SU-DHL-6 (cell line): ENCODE data around the gene GSC2.

Source experiments
- H2AFZ ChIP-seq: fragments of 200-600 bp; sonication (generic); 2 replicates; pipeline ENCODE4 v1.6.1; 2014; ENCODE audit warnings: low read depth, mild to moderate bottlenecking, moderate library complexity, mixed read lengths, antibody characterized with exemption, low read length; ENCODE audit not compliant: severe bottlenecking
- H3F3A ChIP-seq: fragments of 200-600 bp; shearing (Covaris generic); 2 replicates; pipeline ENCODE4 v1.6.0; 2016; ENCODE audit warnings: antibody characterized with exemption, mild to moderate bottlenecking; ENCODE audit not compliant: insufficient read depth
- H3K27ac ChIP-seq: fragments of 200-600 bp; sonication (generic); 2 replicates; pipeline ENCODE4 v1.5.1; 2016; ENCODE audit warnings: low read depth, mild to moderate bottlenecking, low read length, moderate library complexity, mixed read lengths
- H3K27me3 ChIP-seq: fragments of 200-600 bp; sonication (generic), shearing (Covaris generic); 2 replicates; pipeline ENCODE4 v1.6.0; 2014; ENCODE audit warnings: mild to moderate bottlenecking, low read length
- H3K36me3 ChIP-seq: fragments of 200-600 bp; sonication (generic); 2 replicates; pipeline ENCODE4 v1.6.1; 2014; ENCODE audit warnings: mild to moderate bottlenecking, low read length, mixed read lengths
- H3K4me2 ChIP-seq: fragments of 300-600, 200-600 bp; shearing (Covaris generic), sonication (generic); 2 replicates; pipeline ENCODE4 v1.6.0; 2014; ENCODE audit warnings: low read length, low read depth, mild to moderate bottlenecking; ENCODE audit not compliant: poor library complexity, severe bottlenecking
- H3K4me3 ChIP-seq: fragments of 200-600 bp; sonication (generic); 2 replicates; pipeline ENCODE4 v1.5.1; 2014; ENCODE audit warnings: antibody characterized with exemption, low read length, mild to moderate bottlenecking, mixed read lengths; ENCODE audit not compliant: insufficient read depth, poor library complexity, severe bottlenecking
- H3K79me2 ChIP-seq: fragments of 200-600 bp; sonication (generic); 2 replicates; pipeline ENCODE4 v1.6.1; 2014; ENCODE audit warnings: mild to moderate bottlenecking, low read length, moderate library complexity; ENCODE audit not compliant: insufficient read depth
- H3K9ac ChIP-seq: fragments of 200-600 bp; sonication (generic); 2 replicates; pipeline ENCODE4 v1.7.0; 2014; ENCODE audit warnings: mild to moderate bottlenecking, low read length
- H3K9me2 ChIP-seq: fragments of 200-600 bp; sonication (generic); replicated peaks from 2 replicates; pipeline ENCODE4 v1.6.1; 2014; ENCODE audit warnings: low read length; ENCODE audit not compliant: insufficient read depth
- H3K9me3 ChIP-seq: fragments of 200-600 bp; sonication (generic); 2 replicates; pipeline ENCODE4 v1.6.1; 2014; ENCODE audit warnings: low read length, mixed read lengths; ENCODE audit not compliant: insufficient read depth
- H4K20me1 ChIP-seq: fragments of 200-600 bp; sonication (generic); 2 replicates; pipeline ENCODE4 v1.6.1; 2014; ENCODE audit warnings: low read depth, mild to moderate bottlenecking, antibody characterized with exemption, low read length, moderate library complexity, mixed read lengths
- EZH2phosphoT487 ChIP-seq: fragments of 200-600 bp; sonication (generic), shearing (Covaris generic); conservative IDR thresholded peaks from 2 replicates; pipeline ENCODE4 v1.6.1; 2018; ENCODE audit warnings: mild to moderate bottlenecking, antibody characterized with exemption, low read length, moderate library complexity, mixed read lengths
- TF ChIP-seq, protein P1 (sequence below): fragments of 200-600 bp; sonication (generic); IDR thresholded peaks from one replicate; pipeline ENCODE4 v1.5.1; 2017; ENCODE audit warnings: antibody characterized with exemption, mild to moderate bottlenecking, low read length, moderate library complexity; ENCODE audit not compliant: insufficient read depth, poor library complexity, severe bottlenecking

The GSC2 gene

GRCh38 chr22:19151329-19152191, 1.5 kb upstream of the GSC2 start:
- H3K9ac ChIP-seq: no peak overlapping the region
- H3K4me2 ChIP-seq: no peak overlapping the region
- H2AFZ ChIP-seq: no peak overlapping the region
- no peaks in the 10 kb centered on the region for H3K9me3 ChIP-seq
- no peaks in the 10 kb centered on the region for H3K79me2 ChIP-seq
- no peak overlapping the region for H3K4me3 ChIP-seq
- no peaks in the 10 kb centered on the region for H4K20me1 ChIP-seq
- H3K36me3 ChIP-seq: no peaks in the 10 kb centered on the region
- TF ChIP-seq, protein P1, sequence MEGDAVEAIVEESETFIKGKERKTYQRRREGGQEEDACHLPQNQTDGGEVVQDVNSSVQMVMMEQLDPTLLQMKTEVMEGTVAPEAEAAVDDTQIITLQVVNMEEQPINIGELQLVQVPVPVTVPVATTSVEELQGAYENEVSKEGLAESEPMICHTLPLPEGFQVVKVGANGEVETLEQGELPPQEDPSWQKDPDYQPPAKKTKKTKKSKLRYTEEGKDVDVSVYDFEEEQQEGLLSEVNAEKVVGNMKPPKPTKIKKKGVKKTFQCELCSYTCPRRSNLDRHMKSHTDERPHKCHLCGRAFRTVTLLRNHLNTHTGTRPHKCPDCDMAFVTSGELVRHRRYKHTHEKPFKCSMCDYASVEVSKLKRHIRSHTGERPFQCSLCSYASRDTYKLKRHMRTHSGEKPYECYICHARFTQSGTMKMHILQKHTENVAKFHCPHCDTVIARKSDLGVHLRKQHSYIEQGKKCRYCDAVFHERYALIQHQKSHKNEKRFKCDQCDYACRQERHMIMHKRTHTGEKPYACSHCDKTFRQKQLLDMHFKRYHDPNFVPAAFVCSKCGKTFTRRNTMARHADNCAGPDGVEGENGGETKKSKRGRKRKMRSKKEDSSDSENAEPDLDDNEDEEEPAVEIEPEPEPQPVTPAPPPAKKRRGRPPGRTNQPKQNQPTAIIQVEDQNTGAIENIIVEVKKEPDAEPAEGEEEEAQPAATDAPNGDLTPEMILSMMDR: no peak
- no peak for TF ChIP-seq EZH2phosphoT487
- H3K27me3 ChIP-seq: no peaks in the 10 kb centered on the region
- no peaks in the 10 kb centered on the region for H3F3A ChIP-seq
- H3K27ac ChIP-seq: no peak overlapping the region
- H3K9me2 ChIP-seq: no peaks in the 10 kb centered on the region

- Histone ChIP-seq H3K4me2 (no peak overlapping the region), H3K36me3 (no peaks in the 10 kb centered on the region), H3K27ac (no peak overlapping the region), H3K4me3 (no peak overlapping the region), H3K9me3 (no peaks in the 10 kb centered on the region), H3K27me3 (no peaks in the 10 kb centered on the region), H3K9me2 (no peaks in the 10 kb centered on the region), H3F3A (no peaks in the 10 kb centered on the region), H2AFZ (no peak overlapping the region), H3K9ac (no peak overlapping the region), H4K20me1 (no peaks in the 10 kb centered on the region), H3K79me2 (no peaks in the 10 kb centered on the region)
- TF ChIP-seq, protein P1: no peak
- TF ChIP-seq EZH2phosphoT487: no peak
These were observed 613 bp upstream of the GSC2 start for GRCh38 chr22:19150482-19151328.

DNA sequence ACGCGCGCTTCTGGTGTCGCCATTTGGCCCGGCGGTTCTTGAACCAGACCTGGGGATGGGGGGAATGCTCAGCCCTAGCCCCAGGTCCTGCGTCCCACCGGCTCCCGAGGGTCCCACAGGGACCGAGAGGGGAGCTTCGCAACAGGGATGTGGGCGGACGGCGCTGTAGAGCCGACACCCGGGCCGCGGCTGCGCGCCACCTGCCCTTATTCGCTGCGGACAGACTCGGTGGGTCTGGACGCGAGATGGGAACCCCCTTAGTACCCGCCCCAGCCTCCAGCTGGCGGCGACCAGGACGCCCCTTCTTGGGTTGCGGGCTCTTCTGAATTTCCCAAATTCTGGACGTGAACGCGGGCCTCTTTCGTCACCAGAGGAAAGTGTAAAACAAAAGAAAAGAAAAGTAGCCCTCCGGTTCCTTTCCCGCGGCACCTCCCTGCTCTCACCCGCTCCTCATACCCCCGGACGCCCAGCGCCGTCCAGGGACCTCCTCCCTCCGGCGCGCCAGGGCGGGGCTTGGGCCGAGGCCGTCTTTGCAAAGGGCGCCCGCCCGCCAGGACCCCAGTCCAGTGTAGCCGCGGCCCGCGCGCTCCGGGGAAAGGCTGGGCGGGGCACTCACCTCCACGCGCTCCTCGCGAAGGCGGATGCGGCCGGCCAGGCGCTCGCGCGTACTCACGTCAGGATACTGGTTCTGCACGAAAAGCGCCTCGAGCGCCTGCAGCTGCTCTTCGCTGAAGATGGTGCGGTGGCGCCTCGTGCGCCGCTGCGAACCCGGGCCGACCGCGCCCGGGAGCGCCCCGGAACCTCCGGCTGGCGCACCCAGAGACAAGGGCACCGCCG, 827 bp downstream of the GSC2 start:
- no peak overlapping the region for H3K9ac ChIP-seq
- TF ChIP-seq, protein P1: no peak
- TF ChIP-seq EZH2phosphoT487: no peak
- no peak overlapping the region for H3K4me3 ChIP-seq
- H3K36me3 ChIP-seq: no peaks in the 10 kb centered on the region
- H3K27ac ChIP-seq: no peak overlapping the region
- H3K9me2 ChIP-seq: no peaks in the 10 kb centered on the region
- H3K9me3 ChIP-seq: no peaks in the 10 kb centered on the region
- H3K27me3 ChIP-seq: no peaks in the 10 kb centered on the region
- no peak overlapping the region for H3K4me2 ChIP-seq
- peaks cover 2% of the 10 kb centered on the region for H3K79me2 ChIP-seq
- no peak overlapping the region for H2AFZ ChIP-seq
- no peaks in the 10 kb centered on the region for H3F3A ChIP-seq
- H4K20me1 ChIP-seq: no peaks in the 10 kb centered on the region
